A204.1 (cell line): Measurements from ENCODE around the gene RNF222.
"Not testable (repeated sequence)": the region's sequence is repeated elsewhere in the genome, so short reads cannot be mapped to it uniquely, and the experiment has no call there.

Source experiments
- FAIRE-seq: peaks from 2 replicates; lab custom pipeline; 2012; peaks lifted over from hg19 to GRCh38; lab: Jason Lieb, UNC

RNF222 gene

GRCh38 chr17:8410883-8411238, 13.2 kb upstream of the RNF222 start:
- no peak for FAIRE-seq

- peak; percentile 92 for FAIRE-seq
Observed at GRCh38 chr17:8409966-8410882, 12.6 kb upstream of the RNF222 start.

- FAIRE-seq: no peak
Observed at GRCh38 chr17:8408371-8408770, 10.7 kb upstream of the RNF222 start.

- FAIRE-seq: no peak
Observed at GRCh38 chr17:8406174-8406573, 8.5 kb upstream of the RNF222 start.

GRCh38 chr17:8405499-8406016, 7.9 kb upstream of the RNF222 start:
- no peak for FAIRE-seq

GRCh38 chr17:8402921-8403536, 5.4 kb upstream of the RNF222 start:
- no peak for FAIRE-seq

GRCh38 chr17:8401107-8401506, 3.5 kb upstream of the RNF222 start:
- FAIRE-seq: no peak

GRCh38 chr17:8398980-8399379, 1.4 kb upstream of the RNF222 start:
- no peak for FAIRE-seq

GRCh38 chr17:8394497-8394896, 3.1 kb downstream of the RNF222 start:
- FAIRE-seq: not testable (repeated sequence)

- no peak for FAIRE-seq
Observed at GRCh38 chr17:8393470-8394231, 4.0 kb downstream of the RNF222 start.

- no peak for FAIRE-seq
Observed at GRCh38 chr17:8392674-8393469, 4.8 kb downstream of the RNF222 start.

GRCh38 chr17:8392274-8392673, 5.4 kb downstream of the RNF222 start:
- no peak for FAIRE-seq

GRCh38 chr17:8391711-8392110, 5.9 kb downstream of the RNF222 start:
- no peak for FAIRE-seq

GRCh38 chr17:8387914-8388651, 9.5 kb downstream of the RNF222 start:
- FAIRE-seq: no peak

- FAIRE-seq: no peak
Observed at GRCh38 chr17:8386841-8387240, 10.8 kb downstream of the RNF222 start.

- no peak for FAIRE-seq
Observed at GRCh38 chr17:8384801-8385378, 12.7 kb downstream of the RNF222 start.

- peak; percentile 93 for FAIRE-seq
Observed at GRCh38 chr17:8383143-8383822, 14.3 kb downstream of the RNF222 start, which contains the start of gene RPL26. TSS of gene RPL26 (minus strand) at chr17:8383193. CDS start at chr17:8382310, 883 bp downstream.

GRCh38 chr17:8382880-8383142, 14.8 kb downstream of the RNF222 start:
- no peak for FAIRE-seq

GRCh38 chr17:8382052-8382879, 15.4 kb downstream of the RNF222 start:
- FAIRE-seq: no peak
